Amniotic epithelial cell (primary cell): ENCODE data around the gene CITED2.
"Not testable (repeated sequence)": the region's sequence is repeated elsewhere in the genome, so short reads cannot be mapped to it uniquely, and the experiment has no call there.

Source experiments
- DNase-seq: peaks from one replicate; pipeline ENCODE4 v3.0.0-alpha.2; 2010; ENCODE audit warnings: low read depth

The CITED2 gene

DNA sequence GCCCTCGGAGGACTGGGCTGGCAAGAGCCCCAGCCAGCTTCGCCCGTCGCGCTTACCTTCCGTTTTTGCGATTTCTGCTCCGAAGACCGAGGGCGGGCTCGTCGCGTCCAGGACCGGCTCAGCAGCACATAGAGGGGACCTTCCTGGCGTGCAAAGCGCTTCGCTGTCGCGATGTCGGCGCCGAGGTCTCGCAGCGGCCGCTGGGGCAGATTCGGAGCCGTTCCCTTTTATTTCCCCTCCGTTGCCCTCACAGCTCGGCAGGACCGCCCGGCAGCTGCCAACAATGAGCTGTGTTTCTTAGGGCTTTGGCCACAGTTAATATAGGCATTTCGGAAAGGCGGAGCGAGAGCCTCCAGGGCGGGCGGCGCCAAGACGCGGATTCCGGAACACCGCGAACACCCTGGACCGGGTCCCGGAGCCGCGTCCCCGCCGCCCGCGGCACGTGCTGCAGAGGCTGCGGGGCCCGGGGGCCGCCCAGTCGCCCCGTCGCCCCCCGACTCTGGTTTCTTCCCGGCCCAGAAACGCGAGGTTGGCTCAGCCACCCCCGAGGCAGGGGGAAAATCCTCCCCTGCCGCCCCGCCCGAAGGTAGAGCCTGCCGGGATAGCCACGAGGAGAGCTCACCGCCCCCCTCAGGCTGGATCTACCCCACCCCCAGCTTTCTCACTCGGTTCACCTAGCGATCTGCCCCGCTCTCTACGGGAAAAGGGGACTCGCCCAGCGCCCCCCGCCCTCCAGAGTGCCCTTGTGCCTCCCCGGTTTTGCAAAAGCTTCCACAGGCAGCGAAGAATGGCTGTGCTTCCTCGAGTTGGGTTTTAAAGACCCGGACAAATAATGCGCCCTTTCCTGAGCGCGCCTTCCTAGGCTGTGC is at the start of gene CITED2:
Gene CITED2, minus strand, starts transcription at position 292 of the 869 bp plus-strand sequence. CDS start 704 bp downstream, outside the sequence.
- DNase-seq: peak; percentile 92

- DNase-seq: no peak
These were observed 48.7 kb upstream of the CITED2 start for GRCh38 chr6:139423037-139423703.

DNA sequence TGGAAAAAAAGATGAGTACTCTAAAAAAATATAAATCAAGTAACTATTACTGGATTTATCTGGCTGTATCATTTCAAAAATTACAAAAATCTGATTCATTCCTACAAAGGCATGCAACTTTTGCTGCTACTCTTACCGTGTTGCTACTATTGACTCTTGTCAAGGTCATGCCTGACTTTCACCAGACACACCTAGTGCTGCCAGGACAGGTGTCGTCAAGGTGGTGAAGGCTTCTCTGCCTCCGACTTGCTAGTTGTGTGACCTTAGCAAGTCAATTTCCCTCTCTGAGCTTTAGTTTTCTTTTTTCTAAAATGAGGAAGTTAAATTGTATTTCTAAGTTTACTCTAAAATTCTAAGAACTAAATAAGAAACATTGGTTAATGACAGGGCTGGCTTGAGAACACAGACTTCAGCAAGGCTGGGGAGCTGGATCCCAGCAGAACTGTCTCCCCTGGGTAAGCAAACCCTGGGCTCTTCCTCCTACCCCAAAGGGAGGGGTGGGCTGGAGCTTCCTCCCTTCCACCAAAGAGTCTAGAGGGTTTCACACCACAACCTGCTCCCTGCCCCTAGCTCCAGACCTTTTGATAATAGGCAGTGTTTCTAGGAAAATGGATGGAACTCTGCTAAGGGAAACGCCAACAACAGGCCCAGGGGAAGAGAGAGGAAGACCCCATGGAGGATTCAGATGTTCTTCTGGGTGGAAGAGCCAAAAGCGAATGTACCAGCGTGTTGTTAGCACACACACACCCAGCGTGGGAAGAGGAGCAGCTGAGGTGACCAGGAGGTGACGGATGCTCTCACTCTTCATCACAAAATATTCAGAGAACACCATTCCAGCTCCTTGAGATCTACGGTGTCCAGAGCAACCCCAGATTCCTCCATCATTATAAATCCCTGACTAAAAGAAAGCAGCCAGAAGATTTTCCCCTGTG is 47.9 kb upstream of the CITED2 start:
- DNase-seq: no peak

DNA sequence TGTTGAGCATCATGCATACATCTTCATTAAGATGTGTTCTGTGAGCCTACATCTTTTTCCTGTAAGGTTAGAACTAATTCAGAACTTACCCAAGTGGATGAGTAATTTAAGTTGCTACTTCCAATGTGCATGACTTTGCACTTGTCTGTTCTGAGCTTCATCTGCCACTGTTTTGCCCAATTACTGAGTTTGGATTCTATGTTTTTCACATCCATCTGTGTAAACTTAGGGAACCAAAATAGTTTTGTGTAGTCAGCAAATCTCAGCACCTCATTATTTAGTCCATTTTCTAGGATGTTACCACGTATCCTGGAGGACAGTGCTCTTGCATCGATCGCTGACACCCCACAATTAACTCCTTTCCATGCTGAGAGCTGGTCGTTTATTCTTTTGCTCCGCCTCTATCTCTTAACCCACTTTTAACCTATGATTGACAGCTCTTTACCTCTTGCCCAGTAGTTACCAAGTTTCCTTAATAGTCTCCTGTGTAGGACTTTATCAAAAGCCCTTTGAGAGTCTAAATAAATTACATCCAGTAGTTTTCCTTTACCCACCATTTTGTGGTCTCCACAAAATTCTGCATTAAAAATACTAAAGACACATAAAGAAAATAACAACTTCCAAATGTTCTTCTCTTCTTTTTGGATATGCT is 44.2 kb upstream of the CITED2 start:
- DNase-seq: no peak

GRCh38 chr6:139416146-139416545 is 41.7 kb upstream of the CITED2 start:
- no peak for DNase-seq

- DNase-seq: no peak
These were observed 40.9 kb upstream of the CITED2 start for GRCh38 chr6:139415365-139415764.

GRCh38 chr6:139412103-139412502 is 37.7 kb upstream of the CITED2 start:
- DNase-seq: not testable (repeated sequence)

- peak; percentile 75 for DNase-seq
These were observed 34.6 kb upstream of the CITED2 start for GRCh38 chr6:139409026-139409425.

DNA sequence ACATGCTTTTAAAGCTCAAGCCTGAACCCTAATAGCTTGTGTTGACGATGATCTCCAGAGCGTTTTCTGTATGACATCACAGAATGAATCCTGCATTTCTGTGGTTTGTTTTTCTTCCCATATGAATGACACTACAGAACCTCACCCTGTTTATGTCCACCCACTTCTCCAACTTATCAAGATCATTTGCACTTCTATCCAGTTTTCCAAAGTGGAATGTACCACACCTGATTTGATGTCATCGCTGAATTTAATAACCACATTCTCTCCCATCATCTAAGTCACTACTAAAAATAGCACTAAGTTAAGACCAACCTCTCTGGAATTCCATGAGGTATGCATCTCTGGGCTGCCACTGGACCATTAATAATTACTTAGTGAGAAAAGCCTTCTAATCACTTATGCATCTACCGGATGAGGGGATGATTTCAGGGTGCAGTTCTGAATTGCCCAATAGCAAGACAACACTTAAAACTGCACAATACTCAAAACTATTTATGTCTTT is 33.3 kb upstream of the CITED2 start:
- peak; percentile 97 for DNase-seq

GRCh38 chr6:139406577-139407343 is 32.3 kb upstream of the CITED2 start:
- DNase-seq: no peak

- no peak for DNase-seq
These were observed 28.5 kb upstream of the CITED2 start for GRCh38 chr6:139402876-139403386.

- no peak for DNase-seq
These were observed 24.2 kb upstream of the CITED2 start for GRCh38 chr6:139398658-139399057.

- no peak for DNase-seq
These were observed 21.4 kb upstream of the CITED2 start for GRCh38 chr6:139395891-139396301.

DNA sequence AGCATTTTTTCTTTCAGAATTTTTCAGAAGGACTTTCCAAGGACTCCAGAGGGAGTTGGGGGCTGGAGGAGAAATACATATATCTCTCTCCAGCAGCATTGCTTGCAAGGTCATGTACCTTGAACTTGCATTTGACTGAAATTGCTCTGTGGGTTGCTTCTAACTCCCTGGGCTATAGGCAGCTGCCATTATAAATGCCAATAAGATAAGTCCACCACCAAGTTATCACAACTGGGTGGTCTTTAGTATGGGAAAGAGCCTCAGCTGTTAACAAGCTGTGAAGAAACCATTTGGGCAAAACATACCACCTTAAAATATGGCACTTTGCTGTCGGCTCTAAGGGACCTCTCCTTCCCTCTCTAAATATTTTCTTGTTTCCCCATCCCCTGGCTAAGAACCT is 20.9 kb upstream of the CITED2 start:
- no peak for DNase-seq

GRCh38 chr6:139394027-139394649 is 19.7 kb upstream of the CITED2 start:
- DNase-seq: no peak

GRCh38 chr6:139392794-139393193 is 18.3 kb upstream of the CITED2 start:
- no peak for DNase-seq

DNA sequence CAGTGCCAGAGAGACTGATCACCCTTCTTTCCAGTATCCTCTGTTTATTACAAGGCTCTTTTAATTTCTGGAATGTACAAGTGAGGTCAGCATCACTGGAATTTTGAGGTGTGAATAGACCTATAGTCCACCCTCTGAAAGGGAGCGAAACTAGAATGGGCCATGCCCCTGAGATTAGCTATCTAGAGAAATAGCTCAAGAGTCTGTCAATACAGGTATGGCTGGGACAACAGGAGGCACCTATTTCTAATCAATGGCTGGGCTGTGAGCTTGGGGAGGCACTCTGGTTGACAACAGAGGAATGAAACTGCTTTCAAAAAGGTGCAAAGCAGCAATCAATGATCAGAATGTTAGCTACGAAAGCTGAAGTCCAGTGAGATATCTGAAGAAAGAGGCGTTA is 17.3 kb upstream of the CITED2 start:
- DNase-seq: no peak

- DNase-seq: no peak
These were observed 16.0 kb upstream of the CITED2 start for GRCh38 chr6:139390447-139390846.

GRCh38 chr6:139388384-139388783 is 13.9 kb upstream of the CITED2 start:
- DNase-seq: no peak

DNA sequence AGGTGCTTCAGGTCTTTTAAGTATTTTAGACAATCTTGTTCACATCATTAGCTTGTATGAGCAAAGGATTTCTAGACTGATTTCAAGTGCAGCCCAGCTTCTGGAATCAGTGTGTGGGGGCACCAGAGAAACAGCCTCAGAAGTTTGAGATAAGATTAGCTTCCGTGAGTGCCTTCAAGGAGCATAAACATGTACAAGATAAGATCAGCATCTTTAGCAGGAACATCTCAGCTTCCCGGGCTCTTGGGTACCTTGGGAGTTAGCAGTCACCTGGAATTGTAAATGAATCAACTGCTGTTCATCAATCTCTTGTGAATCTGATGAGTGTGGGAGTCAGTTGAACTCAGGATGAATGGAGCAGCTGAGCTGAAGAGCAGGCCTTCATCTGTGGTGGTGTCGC is 12.0 kb upstream of the CITED2 start:
- peak; percentile 45 for DNase-seq
